ENCODE data around the gene HIGD2A.

Gene HIGD2A

GRCh38 chr5:176415240-176415951 is 26.8 kb downstream of the HIGD2A start:
- Histone ChIP-seq H3K4me1 (ENCODE audit: control insufficient read depth in 5 of 5, insufficient read depth in 5 of 5, low read length in 5 of 5) (peaks cover 8 to 49% (median 42%) of the 10 kb centered on the region in 5 donors), H3K9me3 (ENCODE audit: control insufficient read depth in 5 of 5, low read length in 5 of 5) (no peaks in the 10 kb centered on the region), H3K9ac (ENCODE audit: low read length in 5 of 5) (peak overlapping the region; percentile 84 to 97 (median 91)), H3K27ac (ENCODE audit: low read depth, low read length) (peak overlapping the region; percentile 75), H3K36me3 (ENCODE audit: control insufficient read depth in 5 of 5, insufficient read depth in 5 of 5, low read length in 5 of 5) (no peaks in the 10 kb centered on the region), H3K4me3 (ENCODE audit: low read depth in 1 of 5, low read length in 5 of 5) (peak overlapping the region; percentile 76 to 89 (median 85)), H3K27me3 (ENCODE audit: control insufficient read depth in 5 of 5, insufficient read depth in 4 of 5, low read length in 5 of 5) (no peaks in the 10 kb centered on the region)

- peak within 1 kb of the TSS; percentile 84 to 97 (median 91) for H3K9ac ChIP-seq (ENCODE audit: low read length in 5 of 5)
- peaks cover 0 to 2% (median 0%) of the 10 kb centered on the region in 5 donors for H3K27me3 ChIP-seq (ENCODE audit: control insufficient read depth in 5 of 5, insufficient read depth in 4 of 5, low read length in 5 of 5)
- H3K27ac ChIP-seq (ENCODE audit: low read depth, low read length), result peak within 1 kb of the TSS; percentile 75
- H3K9me3 ChIP-seq (ENCODE audit: control insufficient read depth in 5 of 5, low read length in 5 of 5), result no peaks in the 10 kb centered on the region
- H3K4me1 ChIP-seq (ENCODE audit: control insufficient read depth in 5 of 5, insufficient read depth in 5 of 5, low read length in 5 of 5), result peaks cover 8 to 48% (median 42%) of the 10 kb centered on the region in 5 donors
- peak within 1 kb of the TSS; percentile 76 to 89 (median 85) for H3K4me3 ChIP-seq (ENCODE audit: low read depth in 1 of 5, low read length in 5 of 5)
- no peaks in the 10 kb centered on the region for H3K36me3 ChIP-seq (ENCODE audit: control insufficient read depth in 5 of 5, insufficient read depth in 5 of 5, low read length in 5 of 5)
These were observed 27.7 kb downstream of the HIGD2A start, which contains the start of gene CLTB for GRCh38 chr5:176415952-176416924. Gene CLTB, minus strand, starts transcription at chr5:176416539. Its CDS starts 176 bp downstream, at chr5:176416363.

GRCh38 chr5:176416965-176417364 is 28.4 kb downstream of the HIGD2A start:
- Histone ChIP-seq H3K9ac (ENCODE audit: low read length in 5 of 5) (peak overlapping the region; percentile 16 to 67 (median 57)), H3K36me3 (ENCODE audit: control insufficient read depth in 5 of 5, insufficient read depth in 5 of 5, low read length in 5 of 5) (no peaks in the 10 kb centered on the region), H3K27me3 (ENCODE audit: control insufficient read depth in 5 of 5, insufficient read depth in 4 of 5, low read length in 5 of 5) (peaks cover 0 to 2% (median 0%) of the 10 kb centered on the region in 5 donors), H3K27ac (ENCODE audit: low read depth, low read length) (no peak overlapping the region), H3K9me3 (ENCODE audit: control insufficient read depth in 5 of 5, low read length in 5 of 5) (no peaks in the 10 kb centered on the region), H3K4me3 (ENCODE audit: low read depth in 1 of 5, low read length in 5 of 5) (peak overlapping the region in 4 of 5 donors; percentile 52 to 85 (median 66)), H3K4me1 (ENCODE audit: control insufficient read depth in 5 of 5, insufficient read depth in 5 of 5, low read length in 5 of 5) (peaks cover 8 to 47% (median 42%) of the 10 kb centered on the region in 5 donors)

GRCh38 chr5:176418251-176418650 is 29.7 kb downstream of the HIGD2A start:
- Histone ChIP-seq H3K9ac (ENCODE audit: low read length in 5 of 5) (no peak overlapping the region), H3K27me3 (ENCODE audit: control insufficient read depth in 5 of 5, insufficient read depth in 4 of 5, low read length in 5 of 5) (peaks cover 0 to 2% (median 0%) of the 10 kb centered on the region in 5 donors), H3K9me3 (ENCODE audit: control insufficient read depth in 5 of 5, low read length in 5 of 5) (no peaks in the 10 kb centered on the region), H3K4me1 (ENCODE audit: control insufficient read depth in 5 of 5, insufficient read depth in 5 of 5, low read length in 5 of 5) (peaks cover 8 to 34% (median 32%) of the 10 kb centered on the region in 5 donors), H3K27ac (ENCODE audit: low read depth, low read length) (no peak overlapping the region), H3K36me3 (ENCODE audit: control insufficient read depth in 5 of 5, insufficient read depth in 5 of 5, low read length in 5 of 5) (no peaks in the 10 kb centered on the region), H3K4me3 (ENCODE audit: low read depth in 1 of 5, low read length in 5 of 5) (no peak overlapping the region)

- no peaks in the 10 kb centered on the region for H3K9me3 ChIP-seq (ENCODE audit: control insufficient read depth in 5 of 5, low read length in 5 of 5)
- peaks cover 0 to 2% (median 0%) of the 10 kb centered on the region in 5 donors for H3K27me3 ChIP-seq (ENCODE audit: control insufficient read depth in 5 of 5, insufficient read depth in 4 of 5, low read length in 5 of 5)
- H3K27ac ChIP-seq (ENCODE audit: low read depth, low read length), result no peak overlapping the region
- H3K4me1 ChIP-seq (ENCODE audit: control insufficient read depth in 5 of 5, insufficient read depth in 5 of 5, low read length in 5 of 5), result peaks cover 6 to 16% (median 13%) of the 10 kb centered on the region in 5 donors
- H3K9ac ChIP-seq (ENCODE audit: low read length in 5 of 5), result no peak overlapping the region
- no peak overlapping the region for H3K4me3 ChIP-seq (ENCODE audit: low read depth in 1 of 5, low read length in 5 of 5)
- H3K36me3 ChIP-seq (ENCODE audit: control insufficient read depth in 5 of 5, insufficient read depth in 5 of 5, low read length in 5 of 5), result no peaks in the 10 kb centered on the region
These were observed 31.5 kb downstream of the HIGD2A start for GRCh38 chr5:176420086-176420485.

GRCh38 chr5:176420972-176421544 is 32.5 kb downstream of the HIGD2A start:
- Histone ChIP-seq H3K9ac (ENCODE audit: low read length in 5 of 5) (no peak overlapping the region), H3K4me1 (ENCODE audit: control insufficient read depth in 5 of 5, insufficient read depth in 5 of 5, low read length in 5 of 5) (peaks cover 3 to 7% (median 6%) of the 10 kb centered on the region in 5 donors), H3K27me3 (ENCODE audit: control insufficient read depth in 5 of 5, insufficient read depth in 4 of 5, low read length in 5 of 5) (peaks cover 0 to 2% (median 0%) of the 10 kb centered on the region in 5 donors), H3K36me3 (ENCODE audit: control insufficient read depth in 5 of 5, insufficient read depth in 5 of 5, low read length in 5 of 5) (no peaks in the 10 kb centered on the region), H3K4me3 (ENCODE audit: low read depth in 1 of 5, low read length in 5 of 5) (no peak overlapping the region), H3K27ac (ENCODE audit: low read depth, low read length) (no peak overlapping the region), H3K9me3 (ENCODE audit: control insufficient read depth in 5 of 5, low read length in 5 of 5) (no peaks in the 10 kb centered on the region)

- H3K27me3 ChIP-seq (ENCODE audit: control insufficient read depth in 5 of 5, insufficient read depth in 4 of 5, low read length in 5 of 5), result peaks cover 0 to 2% (median 0%) of the 10 kb centered on the region in 5 donors
- no peak overlapping the region for H3K27ac ChIP-seq (ENCODE audit: low read depth, low read length)
- H3K36me3 ChIP-seq (ENCODE audit: control insufficient read depth in 5 of 5, insufficient read depth in 5 of 5, low read length in 5 of 5), result no peaks in the 10 kb centered on the region
- no peaks in the 10 kb centered on the region for H3K4me1 ChIP-seq (ENCODE audit: control insufficient read depth in 5 of 5, insufficient read depth in 5 of 5, low read length in 5 of 5)
- no peak overlapping the region for H3K4me3 ChIP-seq (ENCODE audit: low read depth in 1 of 5, low read length in 5 of 5)
- no peak overlapping the region for H3K9ac ChIP-seq (ENCODE audit: low read length in 5 of 5)
- H3K9me3 ChIP-seq (ENCODE audit: control insufficient read depth in 5 of 5, low read length in 5 of 5), result no peaks in the 10 kb centered on the region
These were observed 35.6 kb downstream of the HIGD2A start for GRCh38 chr5:176424181-176424580.

GRCh38 chr5:176425138-176425537 is 36.6 kb downstream of the HIGD2A start:
- no peak overlapping the region for H3K9ac ChIP-seq (ENCODE audit: low read length in 5 of 5)
- no peak overlapping the region for H3K27ac ChIP-seq (ENCODE audit: low read depth, low read length)
- no peaks in the 10 kb centered on the region for H3K4me1 ChIP-seq (ENCODE audit: control insufficient read depth in 5 of 5, insufficient read depth in 5 of 5, low read length in 5 of 5)
- no peak overlapping the region for H3K4me3 ChIP-seq (ENCODE audit: low read depth in 1 of 5, low read length in 5 of 5)
- no peaks in the 10 kb centered on the region for H3K9me3 ChIP-seq (ENCODE audit: control insufficient read depth in 5 of 5, low read length in 5 of 5)
- peaks cover 0 to 2% (median 0%) of the 10 kb centered on the region in 5 donors for H3K27me3 ChIP-seq (ENCODE audit: control insufficient read depth in 5 of 5, insufficient read depth in 4 of 5, low read length in 5 of 5)
- H3K36me3 ChIP-seq (ENCODE audit: control insufficient read depth in 5 of 5, insufficient read depth in 5 of 5, low read length in 5 of 5), result no peaks in the 10 kb centered on the region

GRCh38 chr5:176425791-176426190 is 37.2 kb downstream of the HIGD2A start:
- H3K27me3 ChIP-seq (ENCODE audit: control insufficient read depth in 5 of 5, insufficient read depth in 4 of 5, low read length in 5 of 5), result no peaks in the 10 kb centered on the region
- no peak overlapping the region for H3K27ac ChIP-seq (ENCODE audit: low read depth, low read length)
- H3K4me3 ChIP-seq (ENCODE audit: low read depth in 1 of 5, low read length in 5 of 5), result no peak overlapping the region
- H3K9me3 ChIP-seq (ENCODE audit: control insufficient read depth in 5 of 5, low read length in 5 of 5), result no peaks in the 10 kb centered on the region
- H3K36me3 ChIP-seq (ENCODE audit: control insufficient read depth in 5 of 5, insufficient read depth in 5 of 5, low read length in 5 of 5), result no peaks in the 10 kb centered on the region
- no peak overlapping the region for H3K9ac ChIP-seq (ENCODE audit: low read length in 5 of 5)
- H3K4me1 ChIP-seq (ENCODE audit: control insufficient read depth in 5 of 5, insufficient read depth in 5 of 5, low read length in 5 of 5), result no peaks in the 10 kb centered on the region

All from subcutaneous abdominal adipose tissue (tissue), 5 donors.